ENCODE measurements around the gene FSD1.

FSD1 gene

GRCh38 chr19:4372165-4373012 lies 68.0 kb downstream of the FSD1 start:
- H3K4me3 ChIP-seq (ENCODE audit: low read length): no peak overlapping the region
- no peak for DNase-seq (ENCODE audit: low read depth)

DNA sequence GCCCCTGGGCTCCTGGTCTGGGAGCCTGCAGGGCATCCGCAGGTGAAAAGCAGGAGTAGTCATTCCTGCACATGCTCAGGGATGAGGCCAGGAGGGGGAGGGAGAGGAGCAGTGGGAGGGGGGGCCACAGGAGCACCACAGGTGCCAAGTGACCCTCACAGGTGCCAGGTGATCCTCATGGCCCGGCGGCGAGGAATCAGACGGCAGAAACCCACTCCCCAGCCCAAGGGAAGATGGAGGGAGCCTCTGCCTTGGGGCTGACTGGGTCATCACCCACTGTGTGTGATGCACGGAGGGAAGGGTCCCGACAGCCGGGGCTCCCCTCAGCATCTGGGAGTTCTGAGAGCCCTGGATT lies 68.6 kb downstream of the FSD1 start:
- H3K4me3 ChIP-seq (ENCODE audit: low read length): no peak overlapping the region
- DNase-seq (ENCODE audit: low read depth): no peak
- TF ChIP-seq, protein P1, sequence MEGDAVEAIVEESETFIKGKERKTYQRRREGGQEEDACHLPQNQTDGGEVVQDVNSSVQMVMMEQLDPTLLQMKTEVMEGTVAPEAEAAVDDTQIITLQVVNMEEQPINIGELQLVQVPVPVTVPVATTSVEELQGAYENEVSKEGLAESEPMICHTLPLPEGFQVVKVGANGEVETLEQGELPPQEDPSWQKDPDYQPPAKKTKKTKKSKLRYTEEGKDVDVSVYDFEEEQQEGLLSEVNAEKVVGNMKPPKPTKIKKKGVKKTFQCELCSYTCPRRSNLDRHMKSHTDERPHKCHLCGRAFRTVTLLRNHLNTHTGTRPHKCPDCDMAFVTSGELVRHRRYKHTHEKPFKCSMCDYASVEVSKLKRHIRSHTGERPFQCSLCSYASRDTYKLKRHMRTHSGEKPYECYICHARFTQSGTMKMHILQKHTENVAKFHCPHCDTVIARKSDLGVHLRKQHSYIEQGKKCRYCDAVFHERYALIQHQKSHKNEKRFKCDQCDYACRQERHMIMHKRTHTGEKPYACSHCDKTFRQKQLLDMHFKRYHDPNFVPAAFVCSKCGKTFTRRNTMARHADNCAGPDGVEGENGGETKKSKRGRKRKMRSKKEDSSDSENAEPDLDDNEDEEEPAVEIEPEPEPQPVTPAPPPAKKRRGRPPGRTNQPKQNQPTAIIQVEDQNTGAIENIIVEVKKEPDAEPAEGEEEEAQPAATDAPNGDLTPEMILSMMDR (conservative IDR thresholded peaks at IDR 0.05; ENCODE audit: low read length): no peak

More at GRCh38 chr19:4372165-4373012, 68.0 kb downstream of the FSD1 start:
- TF ChIP-seq, protein P1 (conservative IDR thresholded peaks at IDR 0.05; ENCODE audit: low read length): no peak
